ENCODE data around the gene VWA5B1. TPM values are rescaled to one million over a fixed set of nuclear protein-coding genes. Genes with fewer than 3 reads are reported as not detected.

The VWA5B1 gene
- total RNA-seq, 3 donors from 2014 or later: 0.29 TPM; not detected in 2

DNA sequence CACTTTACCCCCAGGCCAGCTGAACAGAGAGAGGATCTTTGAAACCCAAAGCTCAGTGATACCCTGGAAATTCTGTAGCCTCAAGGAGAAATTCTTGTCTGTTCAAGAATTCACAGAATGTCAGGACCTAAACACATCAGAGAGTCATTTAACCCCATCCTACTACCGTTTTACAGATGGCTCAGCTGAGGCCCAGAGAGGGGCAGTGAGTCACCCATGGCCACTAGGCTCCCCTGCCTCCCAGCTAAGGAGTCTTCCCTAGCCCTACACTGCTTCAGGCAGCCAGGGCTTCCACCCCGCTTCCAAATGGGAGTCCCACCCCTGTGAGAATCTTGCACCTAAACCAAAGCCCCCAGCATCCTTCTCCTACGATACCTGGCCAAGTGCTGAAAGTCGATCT, 28.3 kb downstream of the VWA5B1 start:
- TF ChIP-seq POLR2AphosphoS5 (IDR thresholded peaks at IDR 0.05): no peak
- TF ChIP-seq POLR2A (IDR thresholded peaks at IDR 0.05): no peak
- TF ChIP-seq, protein P1, sequence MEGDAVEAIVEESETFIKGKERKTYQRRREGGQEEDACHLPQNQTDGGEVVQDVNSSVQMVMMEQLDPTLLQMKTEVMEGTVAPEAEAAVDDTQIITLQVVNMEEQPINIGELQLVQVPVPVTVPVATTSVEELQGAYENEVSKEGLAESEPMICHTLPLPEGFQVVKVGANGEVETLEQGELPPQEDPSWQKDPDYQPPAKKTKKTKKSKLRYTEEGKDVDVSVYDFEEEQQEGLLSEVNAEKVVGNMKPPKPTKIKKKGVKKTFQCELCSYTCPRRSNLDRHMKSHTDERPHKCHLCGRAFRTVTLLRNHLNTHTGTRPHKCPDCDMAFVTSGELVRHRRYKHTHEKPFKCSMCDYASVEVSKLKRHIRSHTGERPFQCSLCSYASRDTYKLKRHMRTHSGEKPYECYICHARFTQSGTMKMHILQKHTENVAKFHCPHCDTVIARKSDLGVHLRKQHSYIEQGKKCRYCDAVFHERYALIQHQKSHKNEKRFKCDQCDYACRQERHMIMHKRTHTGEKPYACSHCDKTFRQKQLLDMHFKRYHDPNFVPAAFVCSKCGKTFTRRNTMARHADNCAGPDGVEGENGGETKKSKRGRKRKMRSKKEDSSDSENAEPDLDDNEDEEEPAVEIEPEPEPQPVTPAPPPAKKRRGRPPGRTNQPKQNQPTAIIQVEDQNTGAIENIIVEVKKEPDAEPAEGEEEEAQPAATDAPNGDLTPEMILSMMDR (IDR thresholded peaks at IDR 0.05): no peak
- Histone ChIP-seq H3K27ac (no peak overlapping the region), H3K9me3 (no peaks in the 10 kb centered on the region), H3K36me3 (no peaks in the 10 kb centered on the region), H3K4me3 (no peak overlapping the region), H3K4me1 (no peaks in the 10 kb centered on the region), H3K27me3 (no peaks in the 10 kb centered on the region)
- intact Hi-C loops (cut with DNase I; ENCODE audit: low total_unique reads): no loop called here
- DNase-seq (ENCODE audit: low spot score in 2 of 2): no peak

DNA sequence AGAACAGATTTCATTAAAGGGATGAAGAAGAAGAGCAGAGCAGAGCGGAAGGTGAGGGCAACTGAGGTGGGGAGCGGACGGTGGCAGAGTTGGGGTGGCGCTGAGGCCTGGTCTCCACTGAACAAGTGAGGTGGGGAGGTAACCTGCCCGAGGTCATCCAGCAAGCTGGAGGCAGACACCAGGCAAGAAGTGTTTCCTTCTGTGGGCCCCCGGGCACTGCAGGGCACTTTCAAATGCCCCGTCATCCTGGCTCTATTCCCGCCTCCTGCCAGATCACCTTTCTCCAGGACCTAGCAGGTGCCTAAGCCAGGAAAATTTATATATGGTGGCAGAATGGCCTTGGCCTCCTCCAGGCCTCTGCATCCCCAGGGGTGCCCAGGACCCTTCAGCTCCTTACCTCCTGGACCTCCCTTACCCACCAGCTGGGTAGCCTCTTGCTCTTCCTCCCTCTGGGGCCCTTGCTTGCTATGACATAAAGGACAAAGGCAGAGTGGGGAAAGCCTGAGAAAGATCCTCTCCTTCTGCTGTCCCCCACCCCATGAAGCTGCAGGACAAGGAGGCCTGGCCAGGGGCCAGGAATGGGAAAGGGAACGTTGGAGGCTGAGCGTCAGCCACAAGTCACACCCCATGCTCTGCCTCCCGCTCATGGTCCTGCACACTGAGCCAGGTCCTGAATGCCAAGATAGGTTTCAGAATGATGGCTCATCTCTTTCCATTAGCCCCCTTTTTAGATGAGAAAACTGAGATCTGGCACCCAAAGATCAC, 29.0 kb downstream of the VWA5B1 start:
- H3K4me1 ChIP-seq: no peaks in the 10 kb centered on the region
- TF ChIP-seq POLR2AphosphoS5 (IDR thresholded peaks at IDR 0.05): no peak
- TF ChIP-seq, protein P1 (IDR thresholded peaks at IDR 0.05): no peak
- no peak for TF ChIP-seq POLR2A (IDR thresholded peaks at IDR 0.05)
- H3K4me3 ChIP-seq: no peak overlapping the region
- no peak overlapping the region for H3K27ac ChIP-seq
- no peak for DNase-seq (ENCODE audit: low spot score in 2 of 2)
- intact Hi-C loops (cut with DNase I; ENCODE audit: low total_unique reads): no loop called here
- no peaks in the 10 kb centered on the region for H3K36me3 ChIP-seq
- H3K9me3 ChIP-seq: no peaks in the 10 kb centered on the region
- H3K27me3 ChIP-seq: no peaks in the 10 kb centered on the region

DNA sequence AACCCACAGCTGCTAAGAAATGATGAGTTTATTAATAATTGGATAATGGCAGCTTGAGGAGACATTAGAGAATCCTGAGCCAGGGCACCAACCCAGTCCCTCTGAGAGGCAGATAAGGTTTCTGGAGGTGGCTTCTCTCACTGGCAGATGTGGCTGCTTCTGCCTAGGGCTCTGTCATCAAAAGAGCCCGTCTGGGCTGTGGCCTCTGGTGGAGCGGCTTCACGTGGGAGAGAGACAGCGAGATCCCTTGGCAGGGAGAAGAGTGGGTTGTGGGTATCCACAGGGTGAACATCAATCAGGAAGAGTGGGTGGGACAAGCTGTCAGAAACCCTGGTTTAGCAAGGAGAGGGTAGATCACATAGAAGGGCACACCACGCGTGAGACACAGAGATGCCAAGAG, 30.0 kb downstream of the VWA5B1 start:
- Histone ChIP-seq H3K9me3 (no peaks in the 10 kb centered on the region), H3K4me3 (no peak overlapping the region), H3K27ac (no peak overlapping the region), H3K36me3 (no peaks in the 10 kb centered on the region), H3K27me3 (no peaks in the 10 kb centered on the region), H3K4me1 (peaks cover 0 to 8% of the 10 kb centered on the region in 2 donors)
- intact Hi-C loops (cut with DNase I; ENCODE audit: low total_unique reads): no loop called here
- TF ChIP-seq, protein P1 (IDR thresholded peaks at IDR 0.05): no peak
- no peak for TF ChIP-seq POLR2AphosphoS5 (IDR thresholded peaks at IDR 0.05)
- TF ChIP-seq POLR2A (IDR thresholded peaks at IDR 0.05): no peak
- no peak for DNase-seq (ENCODE audit: low spot score in 2 of 2)

DNA sequence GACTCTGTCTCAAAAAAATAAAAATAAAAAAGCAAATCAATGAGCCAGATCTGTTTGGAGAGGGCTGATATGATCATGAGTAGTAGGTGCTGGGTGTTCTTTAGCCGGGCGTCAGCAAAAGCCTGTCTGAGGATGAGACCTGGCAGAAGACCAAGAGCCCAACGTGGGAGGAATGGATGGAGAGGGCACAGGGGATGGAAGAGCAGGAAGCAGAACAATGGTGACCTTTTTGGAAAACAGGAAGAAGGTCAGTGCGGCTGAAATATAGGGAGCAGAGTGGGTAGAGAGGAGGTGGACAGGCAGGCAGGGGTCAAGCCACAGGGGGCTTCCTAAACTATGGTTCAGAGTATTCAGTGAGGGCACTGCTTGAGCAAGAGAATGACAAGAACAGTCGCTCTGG, 30.9 kb downstream of the VWA5B1 start:
- intact Hi-C loops (cut with DNase I; ENCODE audit: low total_unique reads): no loop called here
- TF ChIP-seq POLR2A (IDR thresholded peaks at IDR 0.05) (no peak), POLR2AphosphoS5 (IDR thresholded peaks at IDR 0.05) (no peak)
- TF ChIP-seq, protein P1 (IDR thresholded peaks at IDR 0.05): no peak
- no peaks in the 10 kb centered on the region for H3K27me3 ChIP-seq
- H3K36me3 ChIP-seq: no peaks in the 10 kb centered on the region
- no peaks in the 10 kb centered on the region for H3K9me3 ChIP-seq
- no peak for DNase-seq (ENCODE audit: low spot score in 2 of 2)
- no peak overlapping the region for H3K27ac ChIP-seq
- H3K4me1 ChIP-seq: peaks cover 0 to 8% of the 10 kb centered on the region in 2 donors
- H3K4me3 ChIP-seq: no peak overlapping the region

DNA sequence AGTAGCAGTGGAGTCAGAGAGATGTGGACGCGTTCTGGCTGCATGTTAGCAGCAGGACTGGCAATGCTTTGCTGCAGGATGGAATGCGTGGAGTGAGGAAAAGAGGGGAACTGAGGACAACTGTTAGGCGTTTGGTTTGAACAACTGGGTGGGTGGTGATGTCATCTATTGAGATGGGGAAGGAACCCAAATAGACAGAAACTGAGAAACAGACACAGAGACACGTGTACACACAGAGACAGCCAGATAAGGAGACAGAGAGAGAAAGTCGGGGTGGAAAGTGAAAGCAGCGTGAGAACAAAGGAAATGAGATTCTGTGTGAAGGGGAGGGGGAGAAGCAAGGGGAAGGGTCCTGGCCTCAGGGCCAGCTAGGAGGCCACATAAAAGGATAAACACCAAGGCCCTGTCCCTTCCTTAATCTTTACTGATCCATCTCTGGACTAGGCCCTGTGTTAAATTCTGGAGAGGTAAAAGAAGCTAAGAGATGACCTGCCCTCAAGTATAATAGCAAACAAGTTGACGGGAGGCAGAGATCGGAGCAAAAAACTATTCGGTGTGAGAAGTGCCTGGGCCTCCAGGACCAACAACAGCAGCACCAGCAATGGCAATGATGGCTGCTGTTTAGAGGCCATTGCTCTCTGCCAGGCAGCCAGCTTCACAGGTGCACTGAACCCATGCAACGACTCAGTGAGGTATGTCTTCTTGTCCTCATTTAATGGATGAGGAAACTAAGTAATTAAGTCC, 31.6 kb downstream of the VWA5B1 start:
- intact Hi-C loops (cut with DNase I; ENCODE audit: low total_unique reads): no loop called here
- Histone ChIP-seq H3K27me3 (no peaks in the 10 kb centered on the region), H3K27ac (no peak overlapping the region), H3K36me3 (no peaks in the 10 kb centered on the region), H3K9me3 (no peaks in the 10 kb centered on the region), H3K4me1 (peaks cover 0 to 8% of the 10 kb centered on the region in 2 donors), H3K4me3 (no peak overlapping the region)
- TF ChIP-seq POLR2A (IDR thresholded peaks at IDR 0.05) (no peak), POLR2AphosphoS5 (IDR thresholded peaks at IDR 0.05) (no peak)
- TF ChIP-seq, protein P1 (IDR thresholded peaks at IDR 0.05): no peak
- no peak for DNase-seq (ENCODE audit: low spot score in 2 of 2)

Measured in breast epithelium (tissue), 4 donors.